Cardiac septum (tissue), 1 donor: ENCODE measurements around the gene COL16A1. TPM values are rescaled to one million over a fixed set of nuclear protein-coding genes. Genes with fewer than 3 reads are reported as not detected.

Source experiments
- DNase-seq: peaks from one replicate; pipeline ENCODE4 v3.0.0-alpha.2; 2020; ENCODE audit warnings: low spot score
- intact Hi-C: fragments of 100-400 bp; cut with DNase I; formaldehyde crosslinking; loops from one replicate; pipeline ENCODE4 v1.14.0; 2022
- total RNA-seq: library from RNA; stranded (reverse); fragmentation: NEBNext Ultra II Directional; extraction: Animal tissue kit (Norgen Biotek cat#: 25700); gene quantifications from one replicate; pipeline ENCODE4 v1.2.1, GENCODE V29; 2021
- donor health status: DM: no; HTN: no; CAD: no.

COL16A1 gene
- total RNA-seq, 1 donor from 2014 or later = 45.9 TPM

GRCh38 chr1:31657972-31658510, 45.8 kb downstream of the COL16A1 start:
- no peak for DNase-seq
- intact Hi-C loops = no loop called here

GRCh38 chr1:31657020-31657804, 46.6 kb downstream of the COL16A1 start:
- DNase-seq = no peak
- intact Hi-C loops = no loop called here

GRCh38 chr1:31655756-31656155, 48.1 kb downstream of the COL16A1 start:
- intact Hi-C loops = no loop called here
- no peak for DNase-seq

GRCh38 chr1:31655104-31655503, 48.7 kb downstream of the COL16A1 start:
- DNase-seq = no peak
- intact Hi-C loops = no loop called here

- intact Hi-C loops = no loop called here
- DNase-seq = no peak
These were observed 49.4 kb downstream of the COL16A1 start for GRCh38 chr1:31654474-31654776.

GRCh38 chr1:31653717-31654473, 49.9 kb downstream of the COL16A1 start:
- intact Hi-C loops = no loop called here
- DNase-seq = no peak

- intact Hi-C loops = no loop called here
- DNase-seq = no peak
These were observed 50.8 kb downstream of the COL16A1 start for GRCh38 chr1:31652891-31653499.

GRCh38 chr1:31651766-31652165, 52.1 kb downstream of the COL16A1 start:
- DNase-seq = no peak
- intact Hi-C loops = no loop called here

- intact Hi-C loops = no loop called here
- no peak for DNase-seq
These were observed 52.8 kb downstream of the COL16A1 start for GRCh38 chr1:31651089-31651420.

- DNase-seq = no peak
- intact Hi-C loops = no loop called here
These were observed 53.4 kb downstream of the COL16A1 start for GRCh38 chr1:31650161-31651088.

- DNase-seq = no peak
- intact Hi-C loops = no loop called here
These were observed 55.0 kb downstream of the COL16A1 start for GRCh38 chr1:31648641-31649357.

- no peak for DNase-seq
- intact Hi-C loops = no loop called here
These were observed 55.6 kb downstream of the COL16A1 start for GRCh38 chr1:31648190-31648589.

GRCh38 chr1:31647106-31647505, 56.7 kb downstream of the COL16A1 start:
- intact Hi-C loops = loop anchor here (1.0 kb wide), 1 partner anchor 66 kb away; no protein-coding TSS in a partner anchor
- DNase-seq = no peak

- no peak for DNase-seq
- intact Hi-C loops = no loop called here
These were observed 57.4 kb downstream of the COL16A1 start for GRCh38 chr1:31646259-31646960.

- intact Hi-C loops = no loop called here
- DNase-seq = no peak
These were observed 58.6 kb downstream of the COL16A1 start for GRCh38 chr1:31645274-31645568.

GRCh38 chr1:31644560-31645273, 59.1 kb downstream of the COL16A1 start, which contains the start of gene PEF1:
TSS of gene PEF1 (minus strand) at chr1:31644876. CDS start at chr1:31644864, 12 bp downstream.
- intact Hi-C loops = no loop called here
- DNase-seq = peak; percentile 99

GRCh38 chr1:31643976-31644559, 59.7 kb downstream of the COL16A1 start:
- intact Hi-C loops = no loop called here

More at GRCh38 chr1:31643976-31644559, 59.7 kb downstream of the COL16A1 start:
- no peak for DNase-seq
